Activated naive CD8-positive, alpha-beta T cell treated with anti-CD3 and anti-CD28 coated beads for 36 hours (primary cell): Measurements from ENCODE around the gene KRT83. TPM values are rescaled to one million over a fixed set of nuclear protein-coding genes. Genes with fewer than 3 reads are reported as not detected.
A peak's percentile ranks its signal among the peaks of the same experiment; 100 is the strongest.

Experiments
- DNase-seq: peaks from one replicate; pipeline ENCODE4 v3.0.0; 2021
- H3K27ac Mint-ChIP-seq: one replicate; pipeline ENCODE4 v1.8.0; 2022; ENCODE audit warnings: mild to moderate bottlenecking, moderate library complexity, mixed read lengths
- H3K27me3 Mint-ChIP-seq: one replicate; pipeline ENCODE4 v1.8.0; 2022; ENCODE audit warnings: mild to moderate bottlenecking, mixed read lengths
- H3K36me3 Mint-ChIP-seq: one replicate; pipeline ENCODE4 v1.8.0; 2021; ENCODE audit warnings: mild to moderate bottlenecking, mixed read lengths
- H3K4me1 Mint-ChIP-seq: one replicate; pipeline ENCODE4 v1.8.0; 2021; ENCODE audit warnings: mixed read lengths
- H3K4me3 Mint-ChIP-seq: one replicate; pipeline ENCODE4 v1.8.0; 2022; ENCODE audit warnings: mild to moderate bottlenecking, moderate library complexity, mixed read lengths
- H3K9me3 Mint-ChIP-seq: one replicate; pipeline ENCODE4 v1.8.0; 2022; ENCODE audit warnings: mixed read lengths
- total RNA-seq, 2 experiments: library from RNA; stranded (reverse); gene quantifications; one replicate each; pipeline ENCODE4 v1.2.3, GENCODE V29; 2021

KRT83 gene
- total RNA-seq, 2 experiments from 2014 or later, result not detected

DNA sequence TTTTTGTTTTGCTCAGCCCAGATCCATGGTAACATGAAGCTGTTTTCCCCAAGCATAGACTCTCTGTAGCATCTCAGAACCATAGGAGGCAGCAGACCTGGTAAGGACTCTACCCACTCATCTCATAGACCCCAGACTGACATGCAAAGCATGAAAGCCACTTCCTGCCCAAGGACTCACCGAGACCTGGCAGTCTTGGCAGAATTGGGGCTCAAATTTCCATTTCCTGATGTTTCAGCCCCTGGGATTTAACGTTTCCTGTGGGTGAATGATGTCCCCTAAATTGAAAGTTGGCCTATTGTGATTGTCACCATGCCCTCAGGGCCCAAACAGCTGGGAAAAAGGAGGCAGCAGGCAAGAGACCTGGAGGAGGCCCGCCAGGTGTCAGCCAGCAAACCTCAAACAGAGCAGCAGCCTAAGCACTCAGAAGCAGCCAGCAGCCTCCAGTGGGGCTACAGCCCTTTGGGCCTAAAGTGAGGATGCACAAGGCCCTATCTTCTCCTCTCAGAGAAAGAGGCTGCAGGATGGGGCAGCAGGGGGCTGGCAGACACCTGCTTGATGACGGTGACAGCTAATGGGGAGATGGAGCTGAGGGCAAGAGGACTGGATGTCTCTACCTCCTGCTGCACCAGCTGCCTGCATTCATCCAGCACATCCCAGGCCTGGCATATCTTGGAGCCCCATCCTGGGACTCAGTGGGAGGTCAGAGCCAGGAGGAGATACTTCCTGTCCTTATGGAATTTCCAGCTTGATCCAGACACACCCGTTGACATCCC lies 37.6 kb upstream of the KRT83 start:
- H3K27ac Mint-ChIP-seq, result peak overlapping the region; percentile 5
- H3K27me3 Mint-ChIP-seq, result no peaks in the 10 kb centered on the region
- H3K9me3 Mint-ChIP-seq, result no peaks in the 10 kb centered on the region
- no peaks in the 10 kb centered on the region for H3K36me3 Mint-ChIP-seq
- peaks cover 28% of the 10 kb centered on the region for H3K4me1 Mint-ChIP-seq
- DNase-seq, result peak; percentile 53
- no peak overlapping the region for H3K4me3 Mint-ChIP-seq

DNA sequence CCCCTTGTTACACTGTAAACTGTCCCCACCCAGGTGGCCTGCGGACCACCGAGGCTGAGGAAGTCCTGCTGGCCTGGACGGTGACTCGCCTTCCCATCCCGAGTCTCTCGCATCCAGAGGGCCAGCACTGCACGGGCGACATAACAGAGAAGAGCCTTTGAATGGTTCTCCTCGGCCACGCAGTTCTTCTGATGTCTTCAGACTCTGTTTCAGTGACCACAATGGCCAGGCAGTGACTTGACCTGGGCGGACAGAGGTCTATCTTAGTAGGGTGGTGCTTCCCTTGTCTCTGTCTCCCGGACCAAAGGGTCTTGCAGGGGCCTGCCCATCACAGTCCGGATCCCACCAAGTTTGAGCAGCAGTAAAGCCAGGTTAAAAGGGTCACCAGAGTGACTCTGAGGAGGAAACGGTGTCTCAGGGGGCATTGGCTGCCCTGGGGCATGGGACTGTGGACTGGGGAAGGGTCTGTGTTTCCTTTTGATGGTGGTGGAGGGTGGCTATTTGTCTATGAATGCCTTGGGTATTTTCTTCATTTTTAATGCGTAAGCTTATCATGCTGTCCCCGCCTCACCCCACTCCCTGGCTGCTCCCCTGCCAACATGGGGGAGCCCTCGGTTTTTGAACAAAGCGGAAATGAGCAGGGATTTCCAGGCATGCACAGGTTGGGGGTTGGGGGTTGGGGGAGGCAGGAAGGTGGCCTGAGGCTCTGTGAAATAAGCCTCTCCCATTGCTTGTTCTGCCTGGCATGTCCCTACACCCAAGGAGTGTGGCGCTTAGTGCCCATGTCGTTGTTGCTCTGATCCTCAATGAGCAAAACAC lies 35.8 kb upstream of the KRT83 start:
- Mint-ChIP-seq H3K27me3 (peaks cover 4% of the 10 kb centered on the region), H3K9me3 (no peaks in the 10 kb centered on the region), H3K4me1 (peaks cover 37% of the 10 kb centered on the region), H3K27ac (no peak overlapping the region), H3K4me3 (no peak overlapping the region), H3K36me3 (no peaks in the 10 kb centered on the region)
- no peak for DNase-seq

DNA sequence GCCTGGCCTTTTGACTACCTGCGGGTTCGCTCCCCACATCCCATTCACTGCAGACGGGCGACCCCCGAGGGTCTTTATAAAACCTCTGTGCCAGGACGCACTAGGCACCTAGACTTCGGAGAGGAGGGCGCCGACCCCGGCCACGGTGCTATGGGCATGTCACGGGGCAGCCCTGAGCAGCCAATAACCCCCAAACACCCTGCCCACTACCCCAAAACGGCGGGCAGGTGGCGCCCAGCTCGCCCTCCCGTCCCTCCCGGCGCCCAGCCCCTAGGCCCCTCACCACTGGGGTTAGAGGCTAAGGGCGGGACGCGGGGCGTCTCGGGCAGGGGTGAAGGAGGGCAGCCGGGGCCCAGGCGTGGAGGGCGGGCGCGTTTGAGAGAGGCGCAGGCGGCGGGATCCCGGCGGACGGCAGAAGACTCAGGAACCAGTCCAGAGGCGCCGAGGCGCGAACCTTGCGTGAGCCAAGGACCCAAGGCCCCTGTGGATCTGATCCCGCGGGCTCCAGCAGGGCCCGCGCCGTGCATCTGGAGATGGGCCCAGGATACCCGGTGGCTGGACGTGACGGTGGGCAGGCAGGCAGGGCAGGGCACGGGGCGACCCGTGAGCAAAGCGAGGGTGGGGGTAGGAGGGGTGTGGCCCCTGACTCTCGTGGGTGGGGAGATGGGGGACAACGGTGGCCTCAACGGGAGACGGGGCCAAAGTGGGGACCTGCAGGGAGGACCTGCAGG lies 35.0 kb upstream of the KRT83 start:
- Mint-ChIP-seq H3K27ac (no peak overlapping the region), H3K4me3 (no peak overlapping the region), H3K4me1 (peaks cover 42% of the 10 kb centered on the region), H3K27me3 (peaks cover 4% of the 10 kb centered on the region), H3K36me3 (no peaks in the 10 kb centered on the region), H3K9me3 (no peaks in the 10 kb centered on the region)
- DNase-seq, result no peak

DNA sequence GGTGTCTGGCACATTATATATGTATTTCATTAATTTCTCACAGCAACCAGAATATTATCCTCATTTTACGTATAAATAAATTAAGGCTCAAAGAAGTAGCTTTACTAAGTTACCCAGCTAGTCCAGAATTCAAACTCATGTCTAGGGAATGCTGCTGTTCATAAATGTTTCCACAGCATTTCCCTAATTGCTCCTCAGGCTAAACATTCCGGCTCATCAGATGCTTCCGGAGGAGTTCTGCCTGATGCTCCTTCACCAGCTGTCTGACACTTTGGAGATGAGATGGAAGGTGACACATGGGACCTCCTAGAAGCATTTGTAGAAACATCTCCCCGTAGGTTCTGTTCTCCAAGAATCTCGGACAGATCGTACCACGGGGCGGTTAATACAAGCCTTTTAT lies 34.0 kb upstream of the KRT83 start:
- no peak overlapping the region for H3K27ac Mint-ChIP-seq
- H3K9me3 Mint-ChIP-seq, result no peaks in the 10 kb centered on the region
- H3K36me3 Mint-ChIP-seq, result no peaks in the 10 kb centered on the region
- peaks cover 4% of the 10 kb centered on the region for H3K27me3 Mint-ChIP-seq
- peaks cover 47% of the 10 kb centered on the region for H3K4me1 Mint-ChIP-seq
- no peak for DNase-seq
- H3K4me3 Mint-ChIP-seq, result no peak overlapping the region

DNA sequence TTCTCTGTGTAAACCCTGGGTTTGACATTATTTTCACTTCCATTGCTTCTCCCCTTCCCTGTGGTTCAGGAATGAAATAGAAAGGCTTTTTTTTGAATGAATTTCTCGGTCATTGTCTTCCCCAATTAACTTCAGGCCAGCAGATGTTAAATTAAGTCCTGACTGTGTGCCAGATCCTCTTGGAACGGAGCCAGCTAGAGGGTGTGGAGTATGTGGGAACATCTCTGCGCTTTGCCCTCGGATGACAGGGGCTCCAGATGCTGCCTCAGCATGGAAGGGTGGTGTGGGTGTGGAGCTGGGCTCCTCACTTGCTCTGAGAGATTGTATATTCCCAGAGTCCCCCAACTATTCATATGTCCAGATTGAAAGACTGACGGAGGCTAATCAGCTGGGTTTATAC lies 33.0 kb upstream of the KRT83 start:
- Mint-ChIP-seq H3K4me3 (no peak overlapping the region), H3K27me3 (peaks cover 4% of the 10 kb centered on the region), H3K4me1 (peaks cover 43% of the 10 kb centered on the region), H3K36me3 (no peaks in the 10 kb centered on the region), H3K27ac (no peak overlapping the region), H3K9me3 (no peaks in the 10 kb centered on the region)
- no peak for DNase-seq

DNA sequence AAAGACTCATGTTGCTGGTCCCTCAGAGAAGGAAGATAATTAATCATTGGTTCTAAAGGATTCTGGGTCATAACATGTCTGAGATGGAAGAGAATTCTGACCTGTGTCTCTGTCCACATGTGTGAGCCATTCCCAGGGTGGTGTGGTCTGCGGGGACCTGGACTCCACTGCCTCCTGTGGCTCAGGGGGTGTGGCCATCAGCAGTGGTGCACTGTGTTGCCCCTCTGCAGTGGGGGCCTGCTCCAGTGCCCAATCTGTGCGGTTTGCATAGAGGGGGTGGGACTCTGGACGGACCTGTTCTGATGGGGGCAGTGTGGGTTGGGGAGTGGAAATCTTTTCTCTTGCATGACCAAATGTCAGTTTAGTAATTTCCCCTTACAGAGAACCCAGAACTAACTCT lies 32.6 kb upstream of the KRT83 start:
- peaks cover 40% of the 10 kb centered on the region for H3K4me1 Mint-ChIP-seq
- no peak overlapping the region for H3K27ac Mint-ChIP-seq
- H3K4me3 Mint-ChIP-seq, result no peak overlapping the region
- H3K27me3 Mint-ChIP-seq, result peaks cover 4% of the 10 kb centered on the region
- H3K9me3 Mint-ChIP-seq, result no peaks in the 10 kb centered on the region
- DNase-seq, result no peak
- no peaks in the 10 kb centered on the region for H3K36me3 Mint-ChIP-seq

DNA sequence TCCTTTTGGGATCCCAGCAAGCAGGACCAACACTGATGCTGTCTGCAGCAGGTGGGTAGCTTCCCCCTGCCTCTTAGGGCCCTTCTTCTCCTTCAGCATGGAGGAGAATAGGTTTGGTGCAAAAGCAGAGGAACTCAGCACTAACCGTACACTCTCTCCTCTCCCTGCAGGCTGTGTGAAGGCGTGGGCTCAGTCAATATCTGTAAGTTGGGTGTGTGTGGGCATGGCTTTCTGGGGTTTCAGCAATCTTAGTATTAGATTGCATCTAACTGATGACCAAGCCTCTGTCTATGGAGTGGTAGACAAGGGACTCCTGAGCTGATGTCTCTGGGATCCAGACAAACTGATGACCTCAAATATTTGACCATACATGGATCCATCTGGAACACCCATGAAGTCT lies 31.8 kb upstream of the KRT83 start:
- peaks cover 32% of the 10 kb centered on the region for H3K4me1 Mint-ChIP-seq
- no peak for DNase-seq
- no peak overlapping the region for H3K4me3 Mint-ChIP-seq
- H3K27me3 Mint-ChIP-seq, result peaks cover 6% of the 10 kb centered on the region
- H3K36me3 Mint-ChIP-seq, result no peaks in the 10 kb centered on the region
- H3K27ac Mint-ChIP-seq, result no peak overlapping the region
- no peaks in the 10 kb centered on the region for H3K9me3 Mint-ChIP-seq

DNA sequence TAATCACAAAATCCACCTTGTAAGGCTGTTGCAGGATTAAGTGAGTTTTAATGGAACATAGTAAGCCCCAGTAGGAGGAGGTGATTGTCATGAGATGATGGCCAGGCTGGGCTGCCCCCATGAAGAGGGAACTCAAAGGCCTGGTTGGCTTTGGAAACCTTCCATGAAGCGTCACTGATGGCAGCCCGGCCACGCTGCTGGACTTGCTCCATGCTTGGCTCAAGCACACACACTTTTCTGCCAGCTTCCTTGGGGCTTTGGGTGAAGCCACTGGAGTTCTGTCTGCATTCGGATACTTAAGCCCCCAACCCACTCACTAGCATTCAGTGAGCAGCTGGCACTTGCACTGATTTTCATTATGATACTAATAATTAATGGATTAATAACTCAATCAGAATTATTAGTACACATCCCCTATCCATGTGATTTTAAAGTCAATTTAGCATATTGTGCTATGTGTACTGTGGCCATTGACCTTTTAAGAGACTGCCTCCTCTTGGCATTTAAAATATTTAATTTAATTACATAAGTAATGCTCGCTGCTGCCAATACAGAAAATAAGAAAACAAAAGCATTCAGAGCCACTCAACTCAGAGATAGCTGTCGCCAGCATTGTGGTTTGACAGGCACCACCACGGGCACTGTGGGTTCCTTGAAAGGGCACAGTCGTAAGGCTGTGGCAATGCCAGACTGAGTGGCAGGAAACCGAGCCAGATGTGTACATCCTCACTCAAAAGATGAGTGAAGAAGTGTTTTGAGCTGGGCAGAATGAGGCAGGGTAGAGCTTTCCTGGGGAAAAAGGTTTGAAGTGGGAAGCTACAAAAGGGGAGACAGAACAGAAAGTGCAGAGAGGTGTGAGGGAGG lies 30.2 kb upstream of the KRT83 start:
- Mint-ChIP-seq H3K4me1 (peaks cover 27% of the 10 kb centered on the region), H3K4me3 (no peak overlapping the region), H3K9me3 (no peaks in the 10 kb centered on the region), H3K27me3 (peaks cover 6% of the 10 kb centered on the region), H3K36me3 (no peaks in the 10 kb centered on the region), H3K27ac (no peak overlapping the region)
- peak; percentile 44 for DNase-seq

DNA sequence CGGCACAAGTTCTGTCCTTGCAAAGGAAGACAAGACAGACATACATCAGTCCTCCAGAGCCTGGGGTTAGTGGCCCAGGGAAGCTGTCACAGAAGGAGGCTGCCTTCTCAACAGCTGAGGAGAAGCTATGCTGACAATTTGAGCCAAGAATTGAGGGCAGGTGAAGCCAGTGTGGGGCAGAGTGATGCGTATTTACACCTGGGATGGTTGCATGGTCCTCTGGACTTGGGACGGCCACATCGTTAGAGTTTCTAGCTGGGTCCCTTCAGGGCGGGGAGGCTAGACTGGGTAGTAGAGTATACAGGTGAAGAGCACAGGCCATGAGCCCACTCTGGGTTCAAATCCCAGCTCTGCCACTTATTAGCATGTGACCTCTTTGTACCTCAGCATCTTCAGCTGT lies 29.6 kb upstream of the KRT83 start:
- H3K4me3 Mint-ChIP-seq, result no peak overlapping the region

DNA sequence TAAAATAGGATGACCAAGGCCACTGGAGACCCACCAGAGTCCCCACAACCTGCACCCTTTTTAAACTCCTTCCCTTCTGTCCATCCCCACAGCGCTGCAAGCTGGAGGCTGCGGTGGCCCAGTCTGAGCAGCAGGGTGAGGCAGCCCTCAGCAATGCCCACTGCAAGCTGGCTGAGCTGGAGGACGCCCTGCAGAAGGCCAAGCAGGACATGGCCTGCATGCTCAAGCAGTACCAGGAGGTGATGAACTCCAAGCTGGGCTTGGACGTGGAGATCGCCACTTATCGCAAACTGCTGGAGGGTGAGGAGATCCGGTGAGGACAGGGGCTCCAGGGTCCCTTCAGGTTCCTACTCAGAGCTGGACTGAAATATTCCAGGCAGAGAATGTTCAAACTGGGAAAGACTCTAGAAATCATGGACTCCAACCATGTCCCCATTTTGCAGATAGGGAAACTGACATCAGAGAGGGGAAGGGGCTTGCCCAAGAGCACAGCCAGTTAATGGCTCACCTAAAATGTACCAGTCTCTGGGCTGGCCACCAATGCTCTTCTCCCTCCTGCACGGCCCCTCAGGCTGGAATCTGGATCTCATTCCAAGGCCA lies 28.9 kb upstream of the KRT83 start:
- no peak overlapping the region for H3K4me3 Mint-ChIP-seq
- no peak for DNase-seq
- H3K4me1 Mint-ChIP-seq, result peaks cover 27% of the 10 kb centered on the region
- no peak overlapping the region for H3K27ac Mint-ChIP-seq
- no peaks in the 10 kb centered on the region for H3K9me3 Mint-ChIP-seq
- peaks cover 6% of the 10 kb centered on the region for H3K27me3 Mint-ChIP-seq
- H3K36me3 Mint-ChIP-seq, result no peaks in the 10 kb centered on the region

More for the DNA sequence above, 29.6 kb upstream of the KRT83 start:
- no peaks in the 10 kb centered on the region for H3K9me3 Mint-ChIP-seq
- H3K27ac Mint-ChIP-seq, result no peak overlapping the region
- DNase-seq, result no peak
- peaks cover 27% of the 10 kb centered on the region for H3K4me1 Mint-ChIP-seq
- H3K27me3 Mint-ChIP-seq, result peaks cover 6% of the 10 kb centered on the region
- H3K36me3 Mint-ChIP-seq, result no peaks in the 10 kb centered on the region

DNA sequence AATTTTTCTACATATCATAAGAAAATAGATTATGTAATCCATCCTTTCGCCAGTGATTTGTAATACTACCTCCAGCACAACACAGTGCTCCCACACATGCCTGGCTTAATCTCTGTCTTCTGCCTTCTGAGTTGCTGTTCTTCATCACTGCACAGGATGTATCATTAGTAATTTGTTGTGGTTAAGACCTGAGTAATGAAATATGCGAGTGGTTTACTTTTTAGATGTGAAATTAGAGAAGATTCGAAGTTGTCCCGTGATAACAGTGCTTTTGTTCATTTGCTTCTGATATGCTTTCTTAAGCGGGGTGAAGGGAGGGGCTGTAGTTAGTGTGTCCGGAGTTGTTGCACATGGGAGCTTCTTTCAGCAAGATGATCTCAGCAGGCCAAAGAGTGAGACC lies 28.0 kb upstream of the KRT83 start:
- DNase-seq, result no peak
- Mint-ChIP-seq H3K4me3 (no peak overlapping the region), H3K36me3 (no peaks in the 10 kb centered on the region), H3K9me3 (no peaks in the 10 kb centered on the region), H3K4me1 (peaks cover 24% of the 10 kb centered on the region), H3K27me3 (peaks cover 6% of the 10 kb centered on the region), H3K27ac (no peak overlapping the region)

DNA sequence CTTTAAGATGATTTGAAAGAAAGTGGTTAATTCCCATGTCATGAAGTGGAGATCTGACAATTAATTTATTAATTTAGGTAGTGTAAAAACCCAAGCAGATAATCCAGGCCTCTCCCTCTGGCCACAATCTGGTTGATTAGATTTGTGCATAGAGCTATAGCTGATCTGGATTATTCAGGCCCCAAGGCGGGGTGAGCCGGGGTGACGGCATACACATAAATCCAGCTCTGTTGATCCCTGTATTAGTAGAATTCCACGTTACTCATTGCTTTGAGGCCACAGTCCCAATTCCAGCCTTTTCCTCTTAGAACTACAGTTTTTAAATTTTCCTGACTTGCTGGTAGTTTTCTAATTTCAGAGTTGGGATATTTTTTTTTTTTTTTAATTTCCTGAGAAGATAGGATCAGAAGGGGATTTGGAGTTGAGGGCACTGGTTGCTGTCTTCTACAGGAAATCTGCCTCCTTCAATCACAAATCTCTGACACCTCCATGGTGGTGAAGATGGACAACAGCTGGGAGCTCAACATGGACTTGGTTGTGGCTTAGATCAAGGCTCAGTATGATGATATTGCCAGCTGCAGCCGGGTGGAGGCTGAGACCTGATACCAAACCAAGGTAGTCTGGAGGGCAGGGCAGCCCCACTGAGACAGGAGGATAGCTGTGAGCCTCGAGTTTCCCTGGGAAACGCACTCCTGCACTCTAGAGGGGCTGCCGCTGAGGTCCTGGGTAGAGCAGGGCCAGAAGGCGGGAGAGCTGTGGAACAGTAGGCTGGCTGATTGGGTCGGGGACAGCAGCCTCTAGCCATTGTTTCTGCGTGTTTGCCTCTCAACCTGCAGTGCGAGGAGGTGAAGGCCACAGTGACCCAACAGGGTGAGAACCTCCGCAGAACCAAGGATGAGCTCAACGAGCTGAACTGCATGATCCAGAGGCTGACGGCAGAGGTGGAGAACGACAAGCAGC lies 26.6 kb upstream of the KRT83 start:
- no peaks in the 10 kb centered on the region for H3K9me3 Mint-ChIP-seq
- H3K4me3 Mint-ChIP-seq, result no peak overlapping the region
- DNase-seq, result no peak
- no peaks in the 10 kb centered on the region for H3K36me3 Mint-ChIP-seq
- peaks cover 20% of the 10 kb centered on the region for H3K4me1 Mint-ChIP-seq
- H3K27ac Mint-ChIP-seq, result no peak overlapping the region
- H3K27me3 Mint-ChIP-seq, result peaks cover 6% of the 10 kb centered on the region

DNA sequence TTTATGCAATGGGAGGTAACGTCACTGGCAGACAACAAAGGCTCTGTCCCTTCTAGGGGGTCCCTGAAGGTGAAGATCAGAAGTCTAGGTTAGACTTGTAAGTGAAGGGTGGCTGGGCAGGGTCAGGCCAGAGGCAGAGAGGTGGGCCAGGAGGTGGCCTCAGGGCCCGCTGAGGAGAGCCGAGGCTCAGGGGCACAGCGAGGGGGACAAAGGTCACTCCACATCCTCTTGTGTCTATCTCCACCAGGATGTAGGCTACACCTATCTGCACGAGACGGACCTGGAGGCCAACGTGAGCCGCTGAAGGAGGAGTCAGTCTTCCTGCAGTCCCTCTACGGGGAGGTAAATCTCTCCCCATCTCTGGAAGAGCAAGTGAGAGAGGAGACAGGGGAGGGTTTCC lies 25.8 kb upstream of the KRT83 start:
- DNase-seq, result no peak
- H3K4me1 Mint-ChIP-seq, result peaks cover 13% of the 10 kb centered on the region
- H3K4me3 Mint-ChIP-seq, result no peak overlapping the region
- H3K27me3 Mint-ChIP-seq, result peaks cover 3% of the 10 kb centered on the region
- H3K9me3 Mint-ChIP-seq, result no peaks in the 10 kb centered on the region
- no peak overlapping the region for H3K27ac Mint-ChIP-seq
- H3K36me3 Mint-ChIP-seq, result no peaks in the 10 kb centered on the region
